Fibroblast of skin of right quadriceps (primary cell): Measurements from ENCODE around the gene AKT1.
"Not testable (repeated sequence)": the region's sequence is repeated elsewhere in the genome, so short reads cannot be mapped to it uniquely, and the experiment has no call there.

Source experiments
- DNase-seq: peaks from one replicate; pipeline ENCODE4 v3.0.0-alpha.2; 2013

Gene AKT1

GRCh38 chr14:104818714-104819161 lies 23.2 kb upstream of the AKT1 start:
- DNase-seq: no peak

- no peak for DNase-seq
Measured at GRCh38 chr14:104817930-104818713, 22.6 kb upstream of the AKT1 start.

- DNase-seq: no peak
Measured at GRCh38 chr14:104816616-104816884, 21.0 kb upstream of the AKT1 start.

- not testable (repeated sequence) for DNase-seq
Measured at GRCh38 chr14:104814701-104815100, 19.2 kb upstream of the AKT1 start.

GRCh38 chr14:104813286-104813685 lies 17.7 kb upstream of the AKT1 start:
- no peak for DNase-seq

- no peak for DNase-seq
Measured at GRCh38 chr14:104810316-104810715, 14.8 kb upstream of the AKT1 start.

GRCh38 chr14:104808456-104808855 lies 12.9 kb upstream of the AKT1 start:
- DNase-seq: no peak

- no peak for DNase-seq
Measured at GRCh38 chr14:104806625-104807465, 11.3 kb upstream of the AKT1 start.

- no peak for DNase-seq
Measured at GRCh38 chr14:104805941-104806624, 10.5 kb upstream of the AKT1 start.

GRCh38 chr14:104805326-104805678 lies 9.8 kb upstream of the AKT1 start:
- peak; percentile 93 for DNase-seq

GRCh38 chr14:104804481-104805325 lies 9.2 kb upstream of the AKT1 start:
- DNase-seq: no peak

GRCh38 chr14:104803912-104804410 lies 8.4 kb upstream of the AKT1 start:
- no peak for DNase-seq

GRCh38 chr14:104803280-104803911 lies 7.8 kb upstream of the AKT1 start:
- DNase-seq: no peak

- no peak for DNase-seq
Measured at GRCh38 chr14:104802394-104803184, 7.0 kb upstream of the AKT1 start.

- DNase-seq: no peak
Measured at GRCh38 chr14:104801520-104802393, 6.2 kb upstream of the AKT1 start.

GRCh38 chr14:104800771-104801519 lies 5.4 kb upstream of the AKT1 start, which contains the start of gene ZBTB42:
ZBTB42 (plus strand) TSS chr14:104801101; CDS start chr14:104801198, 97 bp downstream.
- no peak for DNase-seq

GRCh38 chr14:104800015-104800770 lies 4.6 kb upstream of the AKT1 start:
- DNase-seq: peak; percentile 83

GRCh38 chr14:104799244-104800014 lies 3.9 kb upstream of the AKT1 start:
- peak; percentile 62 for DNase-seq
